Skeletal muscle tissue (tissue), 4 donors: Measurements from ENCODE around the gene NPTX1. TPM values are rescaled to one million over a fixed set of nuclear protein-coding genes. Genes with fewer than 3 reads are reported as not detected.

Experiments
- H3K27ac ChIP-seq: one replicate; pipeline ENCODE4 v1.7.0; 2013; ENCODE audit warnings: mild to moderate bottlenecking, low read depth, low read length, inconsistent platforms
- H3K27me3 ChIP-seq, 3 donors: one replicate each; pipeline ENCODE4 v1.7.0; 2013; ENCODE audit warnings: low read length in 3 of 3; ENCODE audit not compliant: control insufficient read depth in 3 of 3, insufficient read depth in 3 of 3
- H3K36me3 ChIP-seq, 3 donors: one replicate each; pipeline ENCODE4 v1.7.0; 2013; ENCODE audit warnings: low read length in 3 of 3; ENCODE audit not compliant: control insufficient read depth in 3 of 3, insufficient read depth in 3 of 3
- H3K4me1 ChIP-seq, 3 donors: one replicate each; pipeline ENCODE4 v1.7.0; 2013; ENCODE audit warnings: low read length in 3 of 3, mild to moderate bottlenecking in 3 of 3; ENCODE audit not compliant: control insufficient read depth in 3 of 3, insufficient read depth in 3 of 3
- H3K4me3 ChIP-seq, 3 donors: one replicate each; pipeline ENCODE4 v1.7.0; 2013; ENCODE audit warnings: low read length in 3 of 3
- H3K9ac ChIP-seq, 3 donors: one replicate each; pipeline ENCODE4 v1.7.0; 2013; ENCODE audit warnings: low read length in 3 of 3, mild to moderate bottlenecking in 3 of 3, moderate library complexity in 2 of 3, low read depth in 1 of 3
- H3K9me3 ChIP-seq, 3 donors: one replicate each; pipeline ENCODE4 v1.7.0; 2013; ENCODE audit warnings: low read length in 3 of 3; ENCODE audit not compliant: control insufficient read depth in 3 of 3
- total RNA-seq: library from RNA; depleted of rRNA; stranded (reverse); fragments of >200 nt; gene quantifications from one replicate; pipeline ENCODE4 v1.2.3, GENCODE V29; 2014
- donor health status: Osteomylitis.

NPTX1 gene
- total RNA-seq, 1 donor from 2014 or later, result 1.0 TPM

GRCh38 chr17:80503921-80504320 is 27.5 kb upstream of the NPTX1 start:
- Histone ChIP-seq H3K9me3 (no peaks in the 10 kb centered on the region), H3K9ac (no peak overlapping the region), H3K36me3 (no peaks in the 10 kb centered on the region), H3K27ac (no peak overlapping the region), H3K27me3 (peaks cover 11 to 42% (median 31%) of the 10 kb centered on the region in 3 donors), H3K4me3 (no peak overlapping the region), H3K4me1 (peaks cover 0 to 15% (median 4%) of the 10 kb centered on the region in 3 donors)

DNA sequence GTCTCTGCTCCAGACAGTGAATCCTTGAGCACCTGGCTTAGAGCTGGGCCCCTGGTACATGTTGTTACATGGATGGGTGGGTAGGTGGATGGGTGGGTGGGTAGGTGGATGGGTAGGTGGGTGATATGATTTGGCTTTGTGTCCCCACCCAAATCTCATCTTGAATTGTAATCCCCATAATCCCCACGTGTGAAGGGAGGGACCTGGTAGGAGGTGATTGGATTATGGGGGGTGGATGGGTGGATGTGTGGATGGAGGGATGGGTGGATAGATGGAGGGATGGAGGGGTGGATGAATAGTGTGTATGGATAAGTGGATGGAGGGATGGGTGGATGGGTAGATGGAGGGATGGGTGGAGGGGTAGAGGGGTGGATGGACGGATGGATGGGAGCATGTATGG is 26.6 kb upstream of the NPTX1 start:
- no peak overlapping the region for H3K27ac ChIP-seq
- H3K9ac ChIP-seq, result no peak overlapping the region
- no peaks in the 10 kb centered on the region for H3K36me3 ChIP-seq
- H3K4me1 ChIP-seq, result peaks cover 0 to 18% (median 11%) of the 10 kb centered on the region in 3 donors
- H3K9me3 ChIP-seq, result no peaks in the 10 kb centered on the region
- no peak overlapping the region for H3K4me3 ChIP-seq
- peaks cover 11 to 47% (median 34%) of the 10 kb centered on the region in 3 donors for H3K27me3 ChIP-seq

DNA sequence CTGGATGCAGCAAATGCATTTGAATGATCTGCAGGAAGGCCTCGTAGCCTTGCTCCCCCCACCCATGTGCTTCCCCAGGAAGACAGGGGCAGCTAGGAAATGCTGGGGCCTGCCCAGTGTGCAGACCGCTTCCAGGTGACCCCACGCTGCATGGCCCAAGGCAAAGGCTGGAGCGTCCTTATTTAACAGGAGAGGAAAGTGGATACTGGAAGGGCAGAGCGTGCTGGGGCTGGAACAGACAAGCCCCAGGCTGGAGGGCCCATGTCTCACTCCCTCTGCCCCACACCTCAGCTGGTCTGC is 26.1 kb upstream of the NPTX1 start:
- Histone ChIP-seq H3K27ac (no peak overlapping the region), H3K36me3 (no peaks in the 10 kb centered on the region), H3K4me3 (no peak overlapping the region), H3K9ac (no peak overlapping the region), H3K27me3 (peaks cover 14 to 51% (median 34%) of the 10 kb centered on the region in 3 donors), H3K4me1 (peaks cover 0 to 20% (median 12%) of the 10 kb centered on the region in 3 donors), H3K9me3 (no peaks in the 10 kb centered on the region)

GRCh38 chr17:80501741-80502577 is 25.6 kb upstream of the NPTX1 start:
- no peak overlapping the region for H3K9ac ChIP-seq
- H3K4me3 ChIP-seq, result no peak overlapping the region

GRCh38 chr17:80499961-80500665 is 23.7 kb upstream of the NPTX1 start:
- H3K4me3 ChIP-seq, result no peak overlapping the region
- no peaks in the 10 kb centered on the region for H3K9me3 ChIP-seq
- no peaks in the 10 kb centered on the region for H3K36me3 ChIP-seq
- no peak overlapping the region for H3K27ac ChIP-seq
- H3K4me1 ChIP-seq, result peaks cover 0 to 20% (median 12%) of the 10 kb centered on the region in 3 donors
- peaks cover 14 to 42% (median 30%) of the 10 kb centered on the region in 3 donors for H3K27me3 ChIP-seq
- no peak overlapping the region for H3K9ac ChIP-seq

More at GRCh38 chr17:80501741-80502577, 25.6 kb upstream of the NPTX1 start:
- Histone ChIP-seq H3K27ac (no peak overlapping the region), H3K36me3 (no peaks in the 10 kb centered on the region), H3K27me3 (peaks cover 14 to 51% (median 34%) of the 10 kb centered on the region in 3 donors), H3K9me3 (no peaks in the 10 kb centered on the region), H3K4me1 (peaks cover 0 to 20% (median 12%) of the 10 kb centered on the region in 3 donors)

DNA sequence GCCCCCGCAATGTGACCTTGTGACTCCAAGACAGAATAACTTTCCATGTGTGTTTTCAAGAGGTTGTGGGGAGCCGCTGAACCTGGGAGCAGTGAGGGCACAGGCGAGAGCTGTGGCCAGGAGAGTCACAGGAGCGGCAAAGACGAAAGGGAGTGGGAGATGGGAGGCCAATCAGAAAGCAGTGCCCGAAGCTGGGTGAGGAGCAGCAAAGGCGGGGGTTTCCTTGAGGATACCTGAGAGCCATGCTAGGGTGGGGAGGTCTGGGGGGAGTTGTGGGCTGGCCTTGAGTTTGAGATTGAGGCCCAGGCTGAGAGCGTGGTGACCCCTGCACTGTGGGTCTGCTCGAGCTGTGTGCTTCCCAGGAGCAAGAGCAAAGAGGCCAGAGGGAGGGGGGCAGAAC is 23.2 kb upstream of the NPTX1 start:
- Histone ChIP-seq H3K27ac (no peak overlapping the region), H3K27me3 (peaks cover 15 to 42% (median 31%) of the 10 kb centered on the region in 3 donors), H3K4me1 (peaks cover 0 to 20% (median 12%) of the 10 kb centered on the region in 3 donors), H3K4me3 (no peak overlapping the region), H3K9me3 (no peaks in the 10 kb centered on the region), H3K9ac (no peak overlapping the region), H3K36me3 (no peaks in the 10 kb centered on the region)

DNA sequence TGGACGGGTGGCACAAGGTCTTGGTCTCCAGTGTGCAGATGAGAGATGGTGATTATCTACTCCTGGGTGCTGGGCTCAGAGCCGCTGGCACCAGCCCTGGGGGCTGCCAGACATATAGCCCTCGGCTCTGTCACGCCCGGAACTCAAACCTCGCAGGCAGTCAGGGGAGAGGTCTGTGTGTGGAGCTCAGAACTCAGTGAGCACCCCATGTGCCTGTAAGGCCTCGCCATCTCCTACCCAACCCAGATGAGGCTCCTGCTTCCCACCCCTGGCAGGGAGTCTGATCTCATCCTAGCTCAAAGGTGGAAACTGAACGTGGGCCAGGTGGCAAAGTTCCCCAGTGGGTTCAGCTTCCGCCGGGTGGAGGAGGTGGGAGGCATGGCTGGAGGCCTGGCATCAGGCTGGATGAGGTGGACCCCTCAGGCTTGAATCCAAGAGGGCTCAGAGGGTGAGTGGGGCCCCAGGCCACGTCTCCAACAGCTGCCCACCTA is 22.6 kb upstream of the NPTX1 start:
- H3K4me3 ChIP-seq, result no peak overlapping the region
- peaks cover 0 to 20% (median 12%) of the 10 kb centered on the region in 3 donors for H3K4me1 ChIP-seq
- peaks cover 15 to 42% (median 36%) of the 10 kb centered on the region in 3 donors for H3K27me3 ChIP-seq
- H3K36me3 ChIP-seq, result no peaks in the 10 kb centered on the region
- H3K9ac ChIP-seq, result no peak overlapping the region
- no peaks in the 10 kb centered on the region for H3K9me3 ChIP-seq
- no peak overlapping the region for H3K27ac ChIP-seq

GRCh38 chr17:80498242-80498919 is 22.0 kb upstream of the NPTX1 start:
- Histone ChIP-seq H3K4me3 (peak overlapping the region in 2 of 3 donors; percentile 23 to 49), H3K27me3 (peaks cover 17 to 43% (median 35%) of the 10 kb centered on the region in 3 donors)

GRCh38 chr17:80497726-80498241 is 21.4 kb upstream of the NPTX1 start:
- peak overlapping the region in 2 of 3 donors; percentile 23 to 49 for H3K4me3 ChIP-seq

More at GRCh38 chr17:80498242-80498919, 22.0 kb upstream of the NPTX1 start:
- peaks cover 0 to 20% (median 12%) of the 10 kb centered on the region in 3 donors for H3K4me1 ChIP-seq
- no peak overlapping the region for H3K27ac ChIP-seq
- H3K9ac ChIP-seq, result peak overlapping the region in 2 of 3 donors; percentile 16 to 62
- no peaks in the 10 kb centered on the region for H3K36me3 ChIP-seq
- H3K9me3 ChIP-seq, result no peaks in the 10 kb centered on the region

More at GRCh38 chr17:80497726-80498241, 21.4 kb upstream of the NPTX1 start:
- Histone ChIP-seq H3K4me1 (peaks cover 0 to 20% (median 12%) of the 10 kb centered on the region in 3 donors), H3K27ac (no peak overlapping the region), H3K27me3 (peaks cover 19 to 46% (median 38%) of the 10 kb centered on the region in 3 donors), H3K36me3 (no peaks in the 10 kb centered on the region), H3K9me3 (no peaks in the 10 kb centered on the region), H3K9ac (peak overlapping the region in 2 of 3 donors; percentile 16 to 62)
